ENCODE data around the gene SLC6A3.

The SLC6A3 gene

GRCh38 chr5:1420211-1421195 is 24.7 kb downstream of the SLC6A3 start:
- DNase-seq (ENCODE audit: low read depth): no peak

- DNase-seq (ENCODE audit: low read depth): no peak
These were observed 25.6 kb downstream of the SLC6A3 start for GRCh38 chr5:1419476-1420210.

GRCh38 chr5:1418921-1419280 is 26.3 kb downstream of the SLC6A3 start:
- no peak for DNase-seq (ENCODE audit: low read depth)

GRCh38 chr5:1418238-1418920 is 26.9 kb downstream of the SLC6A3 start:
- no peak for DNase-seq (ENCODE audit: low read depth)

- no peak for DNase-seq (ENCODE audit: low read depth)
These were observed 27.5 kb downstream of the SLC6A3 start for GRCh38 chr5:1417586-1418225.

GRCh38 chr5:1416856-1417469 is 28.3 kb downstream of the SLC6A3 start:
- no peak for DNase-seq (ENCODE audit: low read depth)

GRCh38 chr5:1415626-1416360 is 29.4 kb downstream of the SLC6A3 start:
- DNase-seq (ENCODE audit: low read depth): no peak

- DNase-seq (ENCODE audit: low read depth): no peak
These were observed 30.2 kb downstream of the SLC6A3 start for GRCh38 chr5:1415059-1415425.

GRCh38 chr5:1414311-1415058 is 30.8 kb downstream of the SLC6A3 start:
- no peak for DNase-seq (ENCODE audit: low read depth)

GRCh38 chr5:1413611-1414241 is 31.5 kb downstream of the SLC6A3 start:
- no peak for DNase-seq (ENCODE audit: low read depth)

- no peak for DNase-seq (ENCODE audit: low read depth)
These were observed 32.0 kb downstream of the SLC6A3 start for GRCh38 chr5:1413211-1413610.

GRCh38 chr5:1412621-1413020 is 32.6 kb downstream of the SLC6A3 start:
- no peak for DNase-seq (ENCODE audit: low read depth)

- DNase-seq (ENCODE audit: low read depth): no peak
These were observed 33.1 kb downstream of the SLC6A3 start for GRCh38 chr5:1412163-1412562.

GRCh38 chr5:1411099-1411498 is 34.1 kb downstream of the SLC6A3 start:
- DNase-seq (ENCODE audit: low read depth): no peak

GRCh38 chr5:1410156-1411014 is 34.9 kb downstream of the SLC6A3 start:
- DNase-seq (ENCODE audit: low read depth): no peak

GRCh38 chr5:1409381-1410110 is 35.7 kb downstream of the SLC6A3 start:
- DNase-seq (ENCODE audit: low read depth): no peak

GRCh38 chr5:1406681-1407640 is 38.3 kb downstream of the SLC6A3 start:
- DNase-seq (ENCODE audit: low read depth): no peak
